ENCODE measurements around the gene PLEKHO1. TPM values are rescaled to one million over a fixed set of nuclear protein-coding genes. Genes with fewer than 3 reads are reported as not detected.

Gene PLEKHO1
- total and polyA plus RNA-seq, 2 of the 4 experiments (the other 2 are of a cell fraction), result 51.4 to 56.0 TPM

- Histone ChIP-seq H3K9ac (ENCODE audit: low read depth, low read length) (no peak overlapping the region), H3K56ac (ENCODE audit: extremely low read depth, insufficient read depth, low read length) (no peak overlapping the region), H3K4me2 (ENCODE audit: low read depth, low read length) (no peak overlapping the region), H3K79me1 (ENCODE audit: low read depth in 1 of 2, low read length in 2 of 2) (no peaks in the 10 kb centered on the region), H3K27me3 (ENCODE audit: control insufficient read depth, insufficient read depth, low read length) (no peaks in the 10 kb centered on the region), H2AK9ac (replicated peaks; ENCODE audit: low read depth, low read length, poor library complexity) (no peak overlapping the region), H2AK5ac (ENCODE audit: low read depth, low read length) (no peak overlapping the region), H2BK15ac (ENCODE audit: low read depth, low read length) (no peak overlapping the region), H3K14ac (replicated peaks; ENCODE audit: low read depth, low read length) (no peak overlapping the region), H4K91ac (ENCODE audit: insufficient read depth, low read depth, low read length) (no peak overlapping the region), H3K4me3 (ENCODE audit: insufficient read depth, low read depth, low read length) (no peak overlapping the region), H3K18ac (ENCODE audit: low read depth, low read length) (no peak overlapping the region), H2BK5ac (ENCODE audit: low read depth, low read length, poor library complexity, severe bottlenecking) (no peak overlapping the region), H3K27ac (ENCODE audit: insufficient read depth, low read length) (no peak overlapping the region), H4K20me1 (ENCODE audit: insufficient read depth, low read length) (no peaks in the 10 kb centered on the region), H4K8ac (ENCODE audit: low read depth in 2 of 2, low read length in 2 of 2) (no peak overlapping the region), H4K5ac (ENCODE audit: low read depth, low read length) (no peak overlapping the region), H2BK20ac (ENCODE audit: low read depth, low read length) (no peak overlapping the region), H3K9me1 (ENCODE audit: insufficient read depth, low read length) (no peaks in the 10 kb centered on the region), H3K36me3 (ENCODE audit: control insufficient read depth, insufficient read depth, low read length) (no peaks in the 10 kb centered on the region), H3K23ac (ENCODE audit: low read depth, low read length) (no peak overlapping the region), H3K4me1 (ENCODE audit: control insufficient read depth, insufficient read depth, low read length) (no peaks in the 10 kb centered on the region), H2AFZ (replicated peaks; ENCODE audit: low read length, poor library complexity) (no peak overlapping the region), H3K4ac (ENCODE audit: low read depth, low read length) (no peak overlapping the region), H3K9me3 (ENCODE audit: control insufficient read depth, insufficient read depth, low read length) (no peaks in the 10 kb centered on the region), H2BK120ac (ENCODE audit: low read depth, low read length) (no peak overlapping the region)
- CTCF ChIA-PET, result interaction anchor here (0.6 to 1.6 kb wide), 4 partner anchors 8 to 124 kb away, joined by 3 to 12 read pairs (median 4); no protein-coding TSS in a partner anchor
- dilution Hi-C loops (cut with HindIII; ENCODE audit: low sequenced_read_pairs, unreplicated experiment) (no loop called here), intact Hi-C loops (cut with micrococcal nuclease) (no loop called here), in situ Hi-C loops (cut with MboI; ENCODE audit: low sequenced_read_pairs) (no loop called here)
- BruUV-seq (replicated peaks), result no TSS peak
- DNase-seq (no peak), ATAC-seq (ENCODE audit: low read depth) (no peak)
- POLR2A ChIA-PET (ENCODE audit: unreplicated experiment), result no interaction called here
- TF ChIP-seq RAD21 (IDR thresholded peaks at IDR 0.05; ENCODE audit: low read length) (no peak), MXI1 (IDR thresholded peaks at IDR 0.05; ENCODE audit: borderline replicate concordance, low read depth, low read length) (no peak), CHD1 (IDR thresholded peaks at IDR 0.05; ENCODE audit: low read depth, low read length) (no peak), RCOR1 (IDR thresholded peaks at IDR 0.05; ENCODE audit: insufficient replicate concordance, low read length) (no peak), POLR2A (IDR thresholded peaks at IDR 0.05; ENCODE audit: low read depth, low read length) (no peak), RFX5 (IDR thresholded peaks at IDR 0.05; ENCODE audit: low read depth, low read length) (no peak), CTCF (conservative IDR thresholded peaks at IDR 0.05; ENCODE audit: low read depth, low read length) (no peak), SMC3 (IDR thresholded peaks at IDR 0.05; ENCODE audit: low read depth, low read length) (no peak), MAFK (IDR thresholded peaks at IDR 0.05; ENCODE audit: low read depth, low read length) (no peak), FOS (IDR thresholded peaks at IDR 0.05; ENCODE audit: low read depth, low read length) (no peak)
These were observed 28.8 kb downstream of the PLEKHO1 start for GRCh38 chr1:150178548-150178947.
